Stimulated activated CD4-positive, alpha-beta T cell treated with anti-CD3 and anti-CD28 coated beads, Interleukin-15, amount 100 ng/mL, for 24 hours (primary cell): ENCODE data around the gene ZNF622.
"Not testable (repeated sequence)": the region's sequence is repeated elsewhere in the genome, so short reads cannot be mapped to it uniquely, and the experiment has no call there.

ENCODE experiments used
- DNase-seq: peaks from one replicate; pipeline ENCODE4 v3.0.0-alpha.2; 2020

The ZNF622 gene

DNA sequence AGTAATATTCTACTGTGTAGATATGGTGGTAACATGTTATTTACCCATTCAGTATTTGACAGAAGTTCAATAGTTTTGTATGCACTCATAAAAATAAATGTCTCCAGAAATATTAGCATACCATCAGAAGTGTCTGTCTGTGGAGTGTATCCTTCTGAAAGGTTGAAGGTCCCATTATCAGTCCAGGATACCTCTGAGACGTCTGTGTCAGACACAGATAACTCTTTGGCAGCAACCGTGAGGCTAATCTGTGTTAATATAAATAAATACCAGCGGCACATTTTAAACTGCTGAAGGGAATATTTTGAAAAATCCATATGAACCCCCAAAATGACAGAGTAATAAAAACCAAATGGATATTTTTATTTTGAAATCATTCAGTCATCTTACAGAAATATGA is 11.9 kb upstream of the ZNF622 start:
- DNase-seq: no peak

DNA sequence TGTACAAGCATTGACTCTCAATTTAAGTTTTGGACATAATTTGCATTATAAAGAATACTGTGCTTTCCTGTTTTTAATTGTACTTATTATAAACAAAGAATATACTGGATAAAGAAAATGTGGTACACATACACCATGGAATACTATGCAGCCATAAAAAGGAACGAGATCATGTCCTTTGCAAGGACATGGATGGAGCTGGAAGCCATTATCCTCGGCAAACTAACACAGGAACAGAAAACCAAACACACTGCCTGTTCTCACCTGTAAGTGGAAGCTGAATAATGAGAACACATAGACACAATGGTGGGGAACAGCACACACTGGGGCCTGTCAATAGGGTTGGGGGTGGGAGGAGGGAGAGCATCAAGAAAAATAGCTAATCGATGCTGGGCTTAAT is 10.8 kb upstream of the ZNF622 start:
- DNase-seq: not testable (repeated sequence)

DNA sequence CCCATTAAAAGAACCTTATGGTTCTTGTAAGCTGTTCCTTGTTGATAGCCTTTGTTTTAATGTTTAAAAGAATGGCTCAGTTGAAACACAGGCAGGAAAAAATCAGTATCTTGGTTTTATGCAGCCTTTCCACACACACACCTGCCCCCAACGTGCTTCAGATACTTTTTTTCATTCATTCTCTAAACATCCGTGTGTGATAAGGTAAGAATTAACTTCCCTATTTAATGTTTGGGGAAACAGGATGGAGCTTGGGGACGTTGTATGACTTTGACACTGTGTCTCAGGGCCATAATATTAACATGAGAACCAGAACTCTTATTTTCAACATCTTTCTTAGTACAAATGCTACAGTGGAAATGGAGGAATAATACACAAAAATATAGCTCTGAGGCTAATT is 5.8 kb upstream of the ZNF622 start:
- no peak for DNase-seq

DNA sequence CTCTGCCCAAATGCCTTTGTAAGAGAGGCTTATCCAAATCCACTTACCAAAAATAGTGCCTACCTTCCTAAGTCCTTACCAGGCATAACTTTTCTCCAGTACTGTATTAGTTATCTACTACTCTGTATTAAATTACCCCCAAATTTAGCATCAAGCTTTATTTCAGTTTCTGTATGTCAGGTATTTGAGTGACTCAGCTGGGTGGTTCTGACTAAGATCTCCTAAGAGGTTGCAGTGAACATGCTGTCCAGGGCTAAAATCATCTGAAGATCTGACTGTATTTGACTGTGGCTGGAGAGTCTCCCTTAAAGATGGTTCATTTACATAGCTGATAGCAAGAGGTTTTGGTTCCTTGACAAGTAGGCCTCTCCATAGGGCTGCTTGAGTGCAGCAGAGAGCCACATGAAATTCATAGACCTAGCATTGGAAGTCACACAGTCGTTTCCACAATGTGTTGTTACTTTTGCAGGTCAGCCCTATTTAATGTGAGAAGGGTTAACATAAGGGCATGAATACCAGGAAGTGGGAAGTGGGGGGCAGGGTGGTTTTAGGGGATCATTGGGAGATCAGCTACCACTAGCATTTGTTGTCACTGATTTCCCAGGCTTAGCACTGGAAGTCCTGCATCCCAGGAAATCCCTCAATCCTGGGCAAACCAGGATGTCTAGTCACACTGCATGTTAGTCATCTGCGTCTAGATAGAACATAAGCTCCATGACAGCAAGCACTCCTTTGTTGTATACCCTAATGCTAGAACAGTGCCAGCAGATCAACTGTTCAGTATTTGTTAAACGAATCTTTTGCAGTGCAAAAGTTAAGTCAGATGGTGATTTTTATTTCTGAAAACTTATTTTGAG is 2.0 kb upstream of the ZNF622 start:
- peak; percentile 24 for DNase-seq

DNA sequence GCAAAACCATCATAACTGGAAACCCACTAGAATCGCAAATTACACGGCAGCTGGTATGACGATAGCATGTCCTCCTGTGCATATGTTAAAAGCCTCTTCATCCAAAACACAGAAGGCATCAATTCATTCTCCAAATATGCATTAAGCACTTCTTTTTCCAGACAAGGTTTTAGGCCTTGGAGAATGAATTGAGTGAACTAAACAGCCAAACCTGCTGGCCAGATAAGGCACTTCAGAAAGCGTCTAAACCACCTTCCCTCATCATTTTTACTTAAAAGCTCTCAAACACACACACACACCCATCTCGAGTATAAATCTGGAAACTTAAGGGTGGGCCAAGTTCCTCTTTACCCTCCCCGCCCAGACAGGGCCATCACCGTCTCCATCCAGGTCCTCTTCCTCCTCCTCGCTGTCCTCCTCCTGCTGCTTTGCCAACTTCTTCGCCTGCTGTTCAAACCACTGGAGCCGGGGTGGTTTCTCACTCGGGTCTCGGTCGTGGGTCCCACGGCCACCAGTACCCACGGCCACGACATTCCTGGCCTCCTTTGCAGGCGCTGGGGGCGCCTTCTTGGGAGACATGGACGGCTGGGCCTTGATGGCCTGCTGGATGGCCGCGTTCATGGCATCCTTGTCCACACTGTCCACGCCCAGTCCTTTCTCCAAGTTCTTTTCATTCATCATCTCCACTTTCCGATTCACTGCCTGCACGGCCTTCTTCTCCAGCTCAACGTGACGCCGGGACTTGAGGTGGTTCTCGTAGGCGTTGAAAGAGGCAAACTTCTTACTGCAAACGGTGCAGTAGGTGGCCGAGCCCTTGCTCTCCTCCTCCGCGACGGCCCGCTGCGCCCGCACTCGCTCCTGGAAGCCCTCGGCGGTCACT is 696 bp downstream of the ZNF622 start:
- DNase-seq: peak; percentile 8

DNA sequence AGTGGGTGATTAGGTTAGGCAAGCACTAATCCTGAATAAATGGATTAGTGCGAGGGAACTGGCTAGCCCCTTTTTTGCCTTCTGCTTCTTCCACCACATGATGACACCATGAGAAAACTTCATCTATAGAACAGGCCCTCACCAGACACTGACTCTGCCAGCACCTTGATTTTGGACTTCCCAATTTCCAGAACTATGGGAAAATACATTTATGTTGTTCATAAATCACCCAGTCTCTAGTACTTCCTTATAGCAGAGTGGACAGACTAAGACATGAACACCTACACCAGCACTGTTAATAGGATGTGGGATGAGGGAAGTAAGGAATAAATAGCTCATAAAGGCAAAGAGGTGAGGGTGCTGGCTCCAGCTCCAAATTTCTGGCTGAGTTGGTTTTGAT is 1.4 kb downstream of the ZNF622 start:
- no peak for DNase-seq

DNA sequence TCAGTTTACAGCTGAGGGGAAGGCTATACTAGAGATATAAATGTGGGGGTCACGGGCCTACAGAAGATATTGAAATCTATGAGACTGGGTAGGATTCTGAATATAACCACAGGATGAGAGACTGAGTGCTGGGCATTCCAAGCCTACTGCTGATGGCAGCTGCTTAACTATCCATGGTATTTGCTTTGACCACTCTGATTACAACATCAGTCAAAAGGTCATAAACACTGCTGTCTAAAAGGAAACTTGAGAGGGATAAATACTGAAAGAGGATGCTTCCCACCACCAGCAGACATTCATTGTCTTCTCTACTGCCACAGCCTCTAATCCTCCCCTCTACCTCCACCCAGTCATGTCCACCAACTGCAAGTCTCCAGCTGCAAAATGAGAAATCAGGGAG is 3.8 kb downstream of the ZNF622 start:
- no peak for DNase-seq

DNA sequence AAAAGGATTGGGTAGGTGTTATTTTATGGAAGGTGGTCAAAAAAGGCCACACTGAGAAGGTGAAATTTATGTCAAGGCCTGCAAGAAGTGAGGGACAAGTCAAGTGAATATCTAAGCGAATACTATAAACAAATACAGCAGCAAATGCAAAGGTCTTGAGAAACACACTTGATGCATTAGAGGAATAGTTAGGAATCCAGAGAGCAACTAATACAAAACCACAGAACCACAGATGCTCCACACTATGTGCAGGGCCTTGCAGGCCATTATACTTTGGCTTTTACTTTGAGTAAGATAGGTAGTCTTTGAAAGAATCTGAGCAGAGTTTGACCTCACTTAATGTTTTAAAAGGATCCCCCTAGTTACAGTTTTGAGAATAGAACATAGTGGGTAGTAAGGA is 4.6 kb downstream of the ZNF622 start:
- no peak for DNase-seq

DNA sequence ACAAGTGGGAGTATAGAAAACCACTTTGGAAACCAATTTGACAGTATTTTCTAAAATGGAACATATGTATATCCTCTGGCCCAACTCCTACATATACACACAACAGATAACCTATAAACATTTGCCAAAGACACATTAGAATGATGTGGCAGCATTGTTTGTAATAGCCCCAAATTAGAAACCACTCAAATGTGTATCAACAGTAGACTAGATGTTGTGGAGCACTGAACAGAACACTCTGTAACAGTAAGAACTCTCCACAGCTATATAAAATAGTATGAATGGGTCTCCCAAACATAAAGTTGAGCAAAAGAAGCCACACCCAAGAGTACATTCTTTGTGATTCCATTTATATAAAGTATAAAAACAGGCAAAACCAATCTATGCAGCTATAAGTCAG is 6.1 kb downstream of the ZNF622 start:
- DNase-seq: no peak

DNA sequence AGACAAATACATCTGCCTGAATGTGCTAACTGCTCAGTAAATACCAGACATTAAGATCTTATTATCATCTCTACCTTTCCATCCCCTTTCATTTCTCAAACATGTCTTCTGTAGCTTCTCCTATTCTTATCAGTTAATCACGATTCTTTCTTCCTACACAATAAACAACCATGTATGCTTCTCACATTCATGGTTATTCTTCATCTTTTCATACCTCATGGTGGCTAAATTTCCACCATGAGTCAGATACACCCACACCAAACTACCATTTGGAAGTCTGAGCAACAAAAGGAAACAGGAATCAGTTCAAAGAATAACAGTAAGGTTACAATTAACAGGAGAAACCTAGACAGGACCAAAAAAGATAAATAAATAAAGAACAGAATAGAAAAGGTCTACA is 7.7 kb downstream of the ZNF622 start:
- DNase-seq: no peak

DNA sequence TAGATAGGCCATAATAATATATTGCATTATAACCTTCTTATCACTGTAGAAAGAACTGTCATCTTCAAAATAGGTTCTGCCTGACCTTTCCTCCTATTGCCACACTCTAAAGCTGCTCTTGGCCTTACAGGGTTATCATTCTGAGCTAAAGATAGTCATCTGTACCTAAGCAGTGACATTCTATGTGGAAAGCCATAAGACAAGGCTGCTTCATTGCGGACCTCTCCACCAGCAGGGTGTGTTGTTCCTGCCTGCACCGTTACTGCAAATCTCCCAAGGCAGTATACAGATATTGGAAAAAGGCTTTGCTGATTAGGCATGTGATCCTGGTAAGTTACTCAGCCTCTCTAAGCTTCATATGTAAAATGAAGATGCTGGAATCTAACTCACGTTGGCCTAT is 8.1 kb downstream of the ZNF622 start:
- DNase-seq: no peak

DNA sequence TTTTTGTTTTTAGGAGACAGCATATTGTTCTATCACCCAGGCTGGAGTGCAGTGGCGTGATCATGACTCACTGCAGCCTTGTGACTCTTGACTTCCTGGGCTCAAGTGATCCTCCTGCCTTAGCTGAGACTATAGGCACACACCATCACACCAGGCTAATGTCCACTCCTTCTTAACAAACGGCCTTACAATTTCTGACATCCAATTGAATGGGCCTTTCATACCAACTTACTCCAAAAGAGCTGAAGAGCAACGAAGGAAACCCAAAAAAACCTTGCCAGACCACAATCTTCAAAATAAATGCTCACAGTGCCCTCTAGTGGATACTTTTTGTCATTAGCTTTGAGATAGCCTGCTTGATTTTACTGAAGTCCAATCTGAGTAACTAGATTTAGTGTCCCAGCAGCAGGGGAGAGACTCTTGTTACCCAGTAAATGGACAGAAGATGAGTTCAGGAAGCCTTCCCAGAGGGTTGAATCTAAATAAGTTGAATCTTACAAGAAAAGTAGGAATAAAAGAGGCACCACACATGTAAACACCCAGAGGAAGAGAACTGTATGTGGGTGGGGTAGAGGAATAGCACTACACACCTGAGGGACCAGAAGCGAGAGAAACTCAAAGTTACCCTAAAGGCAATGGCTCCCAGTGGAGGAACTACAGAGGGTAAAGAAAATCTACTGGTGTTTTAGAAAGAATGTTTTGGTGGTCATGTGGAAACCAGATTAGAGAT is 9.3 kb downstream of the ZNF622 start:
- peak; percentile 22 for DNase-seq

DNA sequence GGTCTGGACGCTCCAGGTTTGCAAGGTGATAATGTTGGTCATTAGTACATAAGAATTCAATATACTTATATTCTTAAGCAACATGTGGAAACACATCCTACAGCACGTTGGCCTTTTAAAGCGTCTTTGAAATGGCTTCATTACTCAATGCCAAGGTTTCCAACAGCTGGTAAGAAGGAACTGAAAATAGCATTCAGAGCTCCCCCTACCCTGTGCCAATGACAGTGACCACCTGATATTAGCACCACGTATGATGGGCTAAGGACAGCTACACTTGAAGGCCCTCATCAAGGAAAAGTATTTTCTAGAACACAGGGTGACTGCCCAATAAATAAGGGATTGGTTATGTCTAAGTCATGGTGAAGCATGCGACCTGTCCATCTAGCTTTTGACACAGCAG is 9.9 kb downstream of the ZNF622 start:
- no peak for DNase-seq

DNA sequence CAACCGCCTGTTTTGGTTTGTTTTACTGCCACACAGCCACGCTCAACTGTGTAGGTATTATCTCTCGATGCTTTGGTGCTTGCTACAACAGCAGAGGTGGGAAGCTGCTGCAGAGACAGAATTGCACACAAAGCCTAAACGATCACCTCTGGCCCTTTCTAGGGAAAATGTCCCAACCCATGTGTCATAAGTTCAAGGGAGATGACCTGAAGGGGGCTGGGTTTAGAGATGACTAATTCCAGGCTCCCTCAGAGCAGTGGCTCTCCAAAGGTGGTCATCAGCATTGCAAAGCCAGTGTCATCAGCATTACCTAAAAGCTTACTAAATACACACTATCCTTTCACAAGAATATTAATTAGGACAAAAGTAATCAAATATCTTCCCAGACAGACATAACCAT is 10.9 kb downstream of the ZNF622 start:
- no peak for DNase-seq

DNA sequence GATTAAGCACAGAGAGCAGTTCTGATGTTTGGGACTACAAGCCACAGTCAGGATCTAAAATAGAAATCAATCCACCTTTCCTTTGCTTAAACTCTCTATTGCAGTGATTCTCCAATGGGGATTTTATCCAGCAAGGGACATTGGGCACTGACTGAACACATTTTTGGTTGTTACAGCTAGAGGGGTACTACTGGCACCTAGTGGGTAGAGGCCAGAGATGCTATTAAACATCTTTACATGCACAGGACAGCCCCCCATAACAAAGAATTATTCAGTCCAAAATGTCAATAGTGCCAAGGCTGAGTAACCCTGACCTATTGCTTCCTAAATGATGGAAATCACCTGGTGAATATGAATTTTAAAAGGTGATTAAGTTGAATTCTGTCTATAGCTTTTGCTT is 12.0 kb downstream of the ZNF622 start:
- DNase-seq: no peak

DNA sequence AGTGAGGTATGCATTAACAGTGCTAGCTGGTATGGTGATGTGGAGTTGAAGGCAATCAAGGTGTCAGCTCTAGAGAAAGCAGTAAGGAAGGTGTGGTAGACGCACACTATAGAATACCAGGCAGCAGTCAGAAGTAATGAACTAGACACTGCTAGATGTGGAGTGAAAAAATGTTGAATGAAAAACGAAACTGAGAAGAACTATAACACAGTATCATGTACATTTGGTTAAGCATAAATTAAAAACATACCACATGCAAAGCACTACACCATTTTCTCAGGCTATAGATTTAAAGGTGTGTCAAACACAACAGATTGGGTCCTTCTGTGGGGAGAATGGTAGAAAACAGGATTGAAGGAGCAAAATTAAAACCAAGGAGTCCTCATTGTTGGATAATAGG is 15.4 kb downstream of the ZNF622 start:
- DNase-seq: no peak

DNA sequence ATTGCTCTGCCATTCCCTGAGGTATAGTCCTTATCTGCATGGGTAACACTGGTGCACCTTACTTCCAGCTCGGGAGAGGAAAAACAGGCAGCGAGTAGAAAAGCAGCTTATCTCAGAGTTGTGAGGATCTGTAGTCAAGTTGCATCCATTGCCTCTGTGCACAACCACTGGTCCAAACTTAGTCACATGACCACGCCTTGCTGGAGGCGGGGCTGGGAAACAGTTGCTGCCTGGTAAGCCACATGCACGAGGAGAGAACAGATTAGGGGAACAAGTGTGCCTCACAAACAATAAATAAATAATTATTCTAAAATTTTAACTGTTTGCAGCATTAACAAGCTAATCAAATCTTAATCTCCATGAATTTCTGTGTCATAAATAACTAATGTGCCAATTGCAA is 18.6 kb downstream of the ZNF622 start:
- DNase-seq: no peak

DNA sequence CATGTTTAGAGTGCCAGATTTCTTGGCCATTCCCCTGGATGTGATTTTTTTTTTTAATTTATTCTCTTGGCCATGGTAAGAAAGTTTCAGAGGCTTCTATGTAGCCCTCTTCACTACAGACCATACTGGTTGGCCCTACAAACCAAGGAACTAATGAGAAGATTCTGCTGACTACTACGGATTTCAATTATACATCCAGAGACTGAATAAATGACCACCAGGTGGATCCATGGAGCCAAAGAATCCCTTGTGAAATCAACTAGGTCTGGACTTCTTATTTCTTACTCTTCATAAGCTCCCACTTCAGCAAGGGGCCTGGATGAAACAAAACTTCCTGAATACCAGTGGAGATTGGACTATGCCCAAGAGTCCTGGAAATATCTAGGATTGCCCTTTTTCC is 27.6 kb downstream of the ZNF622 start:
- DNase-seq: no peak

DNA sequence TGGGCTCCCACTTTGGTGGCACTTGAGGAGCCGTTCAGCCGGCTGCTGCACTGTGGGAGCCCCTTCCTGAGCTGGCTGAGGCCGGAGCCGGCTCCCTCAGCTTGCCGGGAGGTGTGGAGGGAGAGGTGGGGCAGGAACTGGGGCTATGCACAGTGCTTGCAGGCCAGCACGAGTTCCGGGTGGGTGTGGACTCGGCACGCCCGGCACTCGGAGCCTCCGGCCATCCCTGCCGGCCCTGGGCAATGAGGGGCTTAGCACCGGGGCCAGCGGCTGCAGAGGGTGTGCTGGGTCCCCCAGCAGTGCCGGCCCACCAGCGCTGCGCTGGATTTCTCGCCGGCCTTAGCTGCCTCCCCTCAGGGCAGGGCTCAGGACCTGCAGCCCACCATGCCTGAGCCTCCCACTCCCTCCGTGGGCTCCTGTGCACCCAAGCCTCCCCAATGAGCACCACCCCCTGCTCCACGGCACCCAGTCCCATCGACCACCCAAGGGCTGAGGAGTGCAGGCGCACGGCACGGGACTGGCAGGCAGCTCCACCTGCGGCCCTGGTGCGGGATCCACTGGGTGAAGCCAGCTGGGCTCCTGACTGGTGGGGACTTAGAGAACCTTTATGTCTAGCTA is 29.4 kb downstream of the ZNF622 start:
- not testable (repeated sequence) for DNase-seq

DNA sequence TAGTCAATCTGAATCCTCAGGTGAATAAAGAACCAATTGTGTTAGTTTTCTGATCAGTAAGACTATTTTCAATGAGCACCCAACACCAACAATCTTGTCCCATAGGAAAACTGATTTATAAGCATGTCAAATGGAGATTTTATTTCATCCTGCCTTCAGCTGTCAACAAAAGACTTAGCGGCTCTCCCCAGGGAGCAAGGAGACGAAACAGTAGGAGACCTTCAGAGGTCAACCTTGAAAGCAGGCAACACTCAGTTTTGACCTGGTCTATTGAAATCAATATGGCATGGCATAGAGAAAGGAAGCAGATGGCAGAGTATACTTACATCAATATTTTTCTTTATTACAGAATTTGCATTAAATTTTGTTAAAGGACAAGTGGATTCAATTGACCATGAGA is 34.1 kb downstream of the ZNF622 start:
- no peak for DNase-seq

DNA sequence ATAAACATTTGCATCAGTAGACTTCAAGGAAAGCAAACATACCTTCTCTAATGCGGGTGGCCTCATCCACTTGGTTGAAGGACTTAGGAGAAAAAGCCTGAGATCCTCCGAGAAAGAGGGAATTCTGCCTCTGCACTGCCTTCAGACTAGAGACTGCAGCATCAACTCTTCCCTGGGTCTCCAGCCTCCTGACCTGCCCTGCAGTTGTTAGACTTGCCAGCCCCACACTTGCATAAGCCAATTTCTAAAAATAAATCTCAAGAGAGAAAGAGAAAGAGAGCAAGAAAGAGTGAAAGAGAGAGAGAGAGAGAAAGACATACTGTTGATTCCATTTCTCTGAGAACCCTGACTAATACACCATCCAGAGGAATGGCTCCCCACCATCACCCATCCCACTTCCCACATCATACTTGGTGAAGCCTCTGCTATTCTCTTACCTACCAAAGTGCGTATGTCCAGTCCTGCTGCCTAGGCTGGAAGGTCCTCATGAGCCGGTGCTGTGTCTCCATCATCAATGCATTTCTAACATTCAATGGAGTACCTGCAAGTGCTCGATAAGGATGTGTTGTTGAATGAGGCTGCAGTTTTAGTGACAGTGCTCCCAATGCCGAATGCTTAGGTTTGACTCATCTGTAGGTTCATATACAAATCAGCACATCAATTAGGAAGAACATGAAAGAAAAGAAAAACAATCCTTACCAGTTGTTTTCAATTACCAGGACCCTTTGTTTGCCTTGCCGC is 35.1 kb downstream of the ZNF622 start:
- DNase-seq: no peak

DNA sequence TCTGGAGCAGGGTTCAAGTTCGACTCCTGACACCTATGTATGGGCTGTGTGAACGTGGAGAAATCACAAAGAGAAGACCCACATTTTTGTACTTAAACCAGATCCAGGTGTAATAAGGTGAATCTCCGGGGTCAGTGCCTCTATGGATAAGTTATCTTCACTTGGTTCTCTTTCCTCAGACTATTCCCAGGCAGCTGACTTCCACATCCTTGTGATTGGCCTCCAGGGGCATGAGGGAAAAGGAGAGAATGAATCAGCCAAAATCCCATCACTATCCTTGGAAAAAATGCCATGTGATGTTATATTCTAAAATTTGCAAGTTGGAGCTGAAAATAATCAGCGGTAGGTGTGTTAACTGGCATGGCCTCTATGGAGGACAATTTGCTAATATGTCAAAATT is 37.2 kb downstream of the ZNF622 start:
- no peak for DNase-seq
